Lower leg skin (tissue), 4 donors: ENCODE results near the gene TCF7L2. TPM values are rescaled to one million over a fixed set of nuclear protein-coding genes. Genes with fewer than 3 reads are reported as not detected.
A peak's percentile ranks its signal among the peaks of the same experiment; 100 is the strongest.

ENCODE experiments used
- DNase-seq, 2 donors: peaks; one replicate each; pipeline ENCODE4 v3.0.0-alpha.2; 2019; ENCODE audit warnings: low spot score in 2 of 2
- H3K4me3 ChIP-seq: fragments of 200-600 bp; sonication (generic); 2 replicates; pipeline ENCODE4 v1.5.1; 2017; ENCODE audit warnings: mild to moderate bottlenecking, low read depth; ENCODE audit not compliant: poor library complexity, severe bottlenecking
- POLR2A ChIP-seq, 2 donors: fragments of 450-650 bp; IDR thresholded peaks; one replicate each; pipeline ENCODE4 v1.6.1; 2016 to 2017; ENCODE audit warnings: antibody characterized with exemption in 2 of 2, mild to moderate bottlenecking in 1 of 2, moderate library complexity in 1 of 2
- WGBS, 2 donors: methylation state at CpG; one replicate each; pipeline ENCODE4 v1.1.5; 2018; 5-methylcytosine and 5-hydroxymethylcytosine counted together
- intact Hi-C: fragments of 100-400 bp; cut with DNase I; formaldehyde crosslinking; loops from one replicate; pipeline ENCODE4 v1.15.0; 2023; ENCODE audit warnings: low total_unique reads
- total RNA-seq, 4 donors: library from RNA; depleted of rRNA; stranded (reverse); fragments of >200 nt; gene quantifications; one replicate each; pipeline ENCODE4 v1.1.0, GENCODE V29; 2016
- TF ChIP-seq, protein P1 (sequence below), 3 donors: fragments of 450-650 bp; IDR thresholded peaks; one replicate each; pipeline ENCODE4 v1.5.1; 2016; ENCODE audit warnings: antibody characterized with exemption in 3 of 3, mild to moderate bottlenecking in 3 of 3, moderate library complexity in 2 of 3

The TCF7L2 gene
- total RNA-seq, 4 donors from 2014 or later, result 5.6 to 23.1 (median 16.2) TPM

DNA sequence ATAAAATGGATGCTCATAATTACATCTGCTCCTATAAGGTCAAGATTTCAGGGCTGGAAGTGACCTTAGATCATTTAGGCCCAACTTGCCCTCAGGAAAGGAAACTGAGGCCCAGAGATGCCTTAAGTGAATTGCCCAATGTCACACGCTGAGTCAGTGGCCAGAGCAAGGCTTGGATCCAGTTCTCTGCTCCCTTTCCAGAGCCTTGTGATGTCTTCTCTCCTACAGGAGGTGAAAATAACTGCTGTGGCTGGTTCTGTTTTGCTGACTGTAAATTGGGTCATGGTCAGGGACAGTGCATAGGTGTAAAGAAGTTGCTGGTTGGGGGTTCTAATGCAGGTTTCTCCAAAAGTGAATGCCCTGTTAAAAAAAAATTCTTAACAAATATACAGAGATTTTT, 91.3 kb downstream of the TCF7L2 start:
- TF ChIP-seq POLR2A (IDR thresholded peaks at IDR 0.05), result no peak
- TF ChIP-seq, protein P1, sequence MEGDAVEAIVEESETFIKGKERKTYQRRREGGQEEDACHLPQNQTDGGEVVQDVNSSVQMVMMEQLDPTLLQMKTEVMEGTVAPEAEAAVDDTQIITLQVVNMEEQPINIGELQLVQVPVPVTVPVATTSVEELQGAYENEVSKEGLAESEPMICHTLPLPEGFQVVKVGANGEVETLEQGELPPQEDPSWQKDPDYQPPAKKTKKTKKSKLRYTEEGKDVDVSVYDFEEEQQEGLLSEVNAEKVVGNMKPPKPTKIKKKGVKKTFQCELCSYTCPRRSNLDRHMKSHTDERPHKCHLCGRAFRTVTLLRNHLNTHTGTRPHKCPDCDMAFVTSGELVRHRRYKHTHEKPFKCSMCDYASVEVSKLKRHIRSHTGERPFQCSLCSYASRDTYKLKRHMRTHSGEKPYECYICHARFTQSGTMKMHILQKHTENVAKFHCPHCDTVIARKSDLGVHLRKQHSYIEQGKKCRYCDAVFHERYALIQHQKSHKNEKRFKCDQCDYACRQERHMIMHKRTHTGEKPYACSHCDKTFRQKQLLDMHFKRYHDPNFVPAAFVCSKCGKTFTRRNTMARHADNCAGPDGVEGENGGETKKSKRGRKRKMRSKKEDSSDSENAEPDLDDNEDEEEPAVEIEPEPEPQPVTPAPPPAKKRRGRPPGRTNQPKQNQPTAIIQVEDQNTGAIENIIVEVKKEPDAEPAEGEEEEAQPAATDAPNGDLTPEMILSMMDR (IDR thresholded peaks at IDR 0.05), result no peak
- no peak overlapping the region for H3K4me3 ChIP-seq
- intact Hi-C loops, result no loop called here
- DNase-seq, result peak in 1 of 2 donors; percentile 76
- WGBS, 2 donors, result 84 to 92% methylated on average over 1 of the region's 1 CpG

DNA sequence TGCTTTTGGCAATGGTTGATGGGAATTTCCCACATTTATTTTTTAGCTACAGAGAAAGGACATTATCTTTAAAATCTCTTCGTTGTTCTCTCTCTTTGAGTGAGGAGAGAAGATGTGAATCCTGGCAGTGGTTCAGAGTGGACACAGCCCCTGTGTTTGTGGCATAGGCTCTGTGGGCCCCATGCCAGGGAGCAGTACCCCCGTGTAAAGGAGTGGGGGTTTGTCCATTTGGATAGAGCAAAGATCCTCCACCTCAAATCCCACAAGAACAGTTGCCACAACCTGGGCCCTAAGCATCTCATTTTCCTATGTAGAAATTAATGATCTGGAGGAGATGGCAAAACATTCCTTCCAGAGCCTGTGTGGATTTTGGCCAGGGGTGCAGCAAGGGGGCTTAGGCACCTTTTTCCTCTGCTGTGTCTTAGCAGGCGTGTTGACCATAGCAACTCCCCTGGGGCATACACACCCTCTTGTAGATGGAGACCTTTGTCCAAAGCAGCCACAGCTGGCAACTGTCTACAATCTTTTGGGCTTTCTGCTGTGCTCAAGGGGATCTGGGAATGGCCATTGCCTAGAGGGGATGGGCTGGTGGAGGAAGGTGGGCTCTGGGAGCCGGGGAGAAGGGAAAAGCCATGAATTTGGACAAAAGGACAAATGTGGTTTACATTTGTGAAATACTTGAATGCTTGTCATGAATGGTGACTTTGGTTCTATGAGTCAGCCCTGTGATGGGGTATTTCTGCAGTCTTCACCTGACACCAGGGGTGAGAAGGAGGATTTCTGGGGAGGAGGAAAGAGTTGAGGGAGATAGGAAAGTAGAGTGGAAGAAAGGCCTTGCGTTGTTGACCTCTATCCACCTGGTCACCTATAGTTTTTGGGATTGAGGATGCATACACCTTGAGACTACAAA, 92.0 kb downstream of the TCF7L2 start:
- no peak for TF ChIP-seq POLR2A (IDR thresholded peaks at IDR 0.05)
- TF ChIP-seq, protein P1 (IDR thresholded peaks at IDR 0.05), result no peak
- intact Hi-C loops, result no loop called here
- 61 to 68% methylated on average over 5 of the region's 5 CpGs for WGBS, 2 donors
- H3K4me3 ChIP-seq, result no peak overlapping the region
- peak in 1 of 2 donors; percentile 82 for DNase-seq

DNA sequence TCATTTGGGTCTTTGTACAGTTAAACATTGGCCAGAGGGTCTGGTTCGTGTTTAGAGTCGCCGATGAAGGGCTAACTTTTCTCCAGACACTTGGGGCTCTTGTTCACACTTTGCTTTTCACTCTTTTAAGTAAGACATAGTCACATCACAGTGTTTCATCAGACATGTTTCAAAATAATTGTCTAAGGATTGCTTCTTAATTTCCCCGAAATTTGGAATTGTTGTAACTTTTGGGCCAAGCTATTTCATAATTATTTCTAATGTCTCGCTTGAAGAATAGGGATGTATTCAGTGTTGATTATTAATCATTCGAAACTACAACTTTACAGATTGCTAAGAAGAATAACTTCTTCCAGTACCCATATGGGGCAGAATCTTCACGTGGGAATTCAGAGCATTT, 92.8 kb downstream of the TCF7L2 start:
- TF ChIP-seq, protein P1 (IDR thresholded peaks at IDR 0.05), result no peak
- no peak for TF ChIP-seq POLR2A (IDR thresholded peaks at IDR 0.05)

DNA sequence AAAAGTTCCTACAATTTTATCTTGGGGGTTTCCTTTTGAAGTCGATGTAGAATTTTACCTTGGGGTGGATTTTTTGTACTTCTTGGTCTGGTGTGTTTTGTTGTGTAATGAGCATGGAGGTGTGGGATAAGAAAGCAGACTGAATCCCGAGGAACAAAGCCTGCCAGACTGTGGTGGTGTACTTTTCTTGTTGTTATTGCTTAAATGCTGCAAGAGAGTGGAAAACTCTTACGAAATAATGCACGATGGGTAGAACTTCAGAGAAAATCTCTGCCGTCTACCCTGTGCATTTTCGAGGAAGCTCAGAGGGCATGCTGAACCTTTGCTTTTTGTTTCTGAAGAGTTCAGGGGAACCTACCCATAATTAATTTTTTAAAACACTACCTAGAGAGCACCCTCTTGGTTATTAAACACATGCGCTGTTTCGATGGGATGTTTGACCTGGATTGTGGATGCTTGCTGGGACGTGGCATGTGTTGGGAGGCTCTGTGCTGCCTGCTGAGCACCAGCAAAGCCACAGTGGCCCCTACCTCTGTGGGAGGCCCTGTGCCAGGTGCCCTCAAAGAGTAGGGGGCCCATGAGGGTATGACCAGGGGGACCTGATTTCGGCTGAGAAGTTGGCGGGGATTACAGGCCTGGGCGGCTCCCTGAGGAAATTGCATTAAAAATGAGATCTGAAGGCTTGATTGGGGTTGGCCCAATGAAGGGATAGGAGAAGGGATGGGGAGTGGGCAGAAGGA, 94.1 kb downstream of the TCF7L2 start:
- no peak overlapping the region for H3K4me3 ChIP-seq
- intact Hi-C loops, result no loop called here
- DNase-seq, result peak in 1 of 2 donors; percentile 53
- WGBS, 2 donors, result 89 to 90% methylated on average over 12 of the region's 12 CpGs
- TF ChIP-seq POLR2A (IDR thresholded peaks at IDR 0.05), result no peak
- TF ChIP-seq, protein P1 (IDR thresholded peaks at IDR 0.05), result no peak

More for the DNA sequence above, 92.8 kb downstream of the TCF7L2 start:
- 60 to 71% methylated on average over 7 of the region's 7 CpGs for WGBS, 2 donors
- intact Hi-C loops, result no loop called here
- DNase-seq, result no peak
- no peak overlapping the region for H3K4me3 ChIP-seq

DNA sequence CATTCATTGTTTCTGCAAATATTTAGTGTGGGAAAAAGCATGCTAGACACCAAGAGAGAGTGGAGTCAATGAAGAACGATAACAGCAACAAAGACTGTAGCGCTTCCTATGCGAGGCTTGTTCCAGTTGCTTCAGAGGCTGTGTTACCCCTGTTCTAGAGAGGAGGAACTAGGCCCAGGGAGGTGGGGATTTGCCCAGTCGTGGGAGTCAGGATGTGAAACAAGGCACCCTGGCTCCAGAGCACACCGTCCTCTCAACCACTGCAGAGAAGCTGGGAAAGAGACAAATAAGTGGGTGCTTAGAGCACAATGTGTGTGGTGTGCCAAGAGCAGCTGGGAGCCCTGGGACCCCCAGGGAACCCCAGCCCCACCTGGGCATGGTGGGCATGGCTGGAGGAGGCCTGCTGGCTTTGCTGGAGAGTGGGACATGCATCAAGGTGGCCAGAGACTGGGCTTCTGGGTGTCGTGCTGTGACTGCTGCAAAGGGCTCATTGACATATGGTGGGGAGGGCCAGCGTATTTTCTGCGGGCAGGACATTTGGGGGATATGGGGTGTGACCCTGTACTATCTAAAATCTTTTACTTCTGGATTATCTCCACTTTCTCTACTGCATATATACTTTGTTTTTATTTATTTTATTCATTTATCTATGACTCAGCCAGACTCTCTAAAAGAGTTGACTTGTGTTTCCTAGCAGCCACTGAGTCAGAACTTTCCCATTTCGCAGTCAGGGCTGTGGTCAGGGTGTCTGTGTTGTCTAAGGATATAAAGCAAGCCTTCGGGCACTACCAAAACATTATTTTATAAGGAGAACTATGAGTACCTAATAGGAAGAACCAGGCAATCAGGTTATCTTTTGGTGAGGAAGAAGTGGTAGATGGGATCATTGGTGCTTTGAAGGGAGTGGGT, 95.4 kb downstream of the TCF7L2 start:
- 77 to 88% methylated on average over 10 of the region's 10 CpGs for WGBS, 2 donors
- peak in 1 of 2 donors; percentile 81 for DNase-seq
- intact Hi-C loops, result no loop called here
- TF ChIP-seq, protein P1 (IDR thresholded peaks at IDR 0.05), result no peak
- no peak for TF ChIP-seq POLR2A (IDR thresholded peaks at IDR 0.05)
- no peak overlapping the region for H3K4me3 ChIP-seq
